Epithelial cell of proximal tubule (primary cell): ENCODE data around the gene EPHA2. TPM values are rescaled to one million over a fixed set of nuclear protein-coding genes. Genes with fewer than 3 reads are reported as not detected.

Experiments
- DNase-seq: peaks from one replicate; pipeline ENCODE4 v3.0.0-alpha.2; 2011; ENCODE audit warnings: low read depth
- H3K4me3 ChIP-seq: 2 replicates; pipeline ENCODE4 v1.5.1; 2011; ENCODE audit warnings: low read depth, mild to moderate bottlenecking, low read length
- CTCF ChIP-seq: conservative IDR thresholded peaks from 2 replicates; pipeline ENCODE4 v1.5.1; 2012; ENCODE audit warnings: low read depth, mild to moderate bottlenecking, low read length
- total RNA-seq: library from RNA; depleted of rRNA; stranded (reverse); fragments of >200 nt; gene quantifications from 2 replicates; pipeline ENCODE4 v1.2.3, GENCODE V29; 2015

The EPHA2 gene
- total RNA-seq, 1 donor from 2014 or later = 112 TPM

GRCh38 chr1:16151196-16151994 is 4.5 kb downstream of the EPHA2 start:
- H3K4me3 ChIP-seq = peak overlapping the region; percentile 92
- TF ChIP-seq CTCF = no peak
- no peak for DNase-seq

- TF ChIP-seq CTCF = no peak
- H3K4me3 ChIP-seq = no peak overlapping the region
- no peak for DNase-seq
These were observed 5.4 kb downstream of the EPHA2 start for GRCh38 chr1:16150508-16150907.

GRCh38 chr1:16149702-16150488 is 6.0 kb downstream of the EPHA2 start:
- H3K4me3 ChIP-seq = no peak overlapping the region
- TF ChIP-seq CTCF = no peak
- no peak for DNase-seq

DNA sequence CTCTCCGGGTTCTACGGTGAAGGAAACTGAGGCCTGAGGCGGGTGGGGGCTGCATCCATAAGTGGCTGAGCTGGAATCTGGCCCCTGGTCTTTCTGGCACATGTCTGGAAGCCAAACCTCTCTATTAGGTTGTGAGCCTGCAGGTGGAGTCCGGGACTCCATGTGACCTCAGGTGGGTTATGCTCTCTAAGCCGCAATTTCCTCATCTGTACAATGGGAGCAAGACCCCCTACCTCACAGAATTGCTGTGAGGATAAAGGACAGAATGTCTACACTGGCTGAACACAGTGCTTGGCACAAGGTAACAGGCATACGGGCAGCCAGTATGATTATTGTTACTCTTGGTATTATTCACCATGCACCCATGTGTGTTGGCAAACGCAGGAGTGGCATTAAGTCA is 6.7 kb downstream of the EPHA2 start:
- DNase-seq = no peak
- TF ChIP-seq CTCF = no peak
- no peak overlapping the region for H3K4me3 ChIP-seq

GRCh38 chr1:16148329-16149092 is 7.4 kb downstream of the EPHA2 start:
- no peak overlapping the region for H3K4me3 ChIP-seq
- no peak for DNase-seq
- TF ChIP-seq CTCF = no peak

GRCh38 chr1:16147156-16147926 is 8.5 kb downstream of the EPHA2 start:
- H3K4me3 ChIP-seq = peak overlapping the region; percentile 43
- no peak for TF ChIP-seq CTCF
- no peak for DNase-seq
